Measurements from ENCODE around the gene RENBP.
"Not testable (repeated sequence)": the region's sequence is repeated elsewhere in the genome, so short reads cannot be mapped to it uniquely, and the experiment has no call there.

The RENBP gene

GRCh38 chrX:153944140-153944799 is at the start of gene RENBP:
RENBP (minus strand) TSS chrX:153944643; CDS start chrX:153944610, 33 bp downstream.
- DNase-seq, result peak; percentile 53

DNA sequence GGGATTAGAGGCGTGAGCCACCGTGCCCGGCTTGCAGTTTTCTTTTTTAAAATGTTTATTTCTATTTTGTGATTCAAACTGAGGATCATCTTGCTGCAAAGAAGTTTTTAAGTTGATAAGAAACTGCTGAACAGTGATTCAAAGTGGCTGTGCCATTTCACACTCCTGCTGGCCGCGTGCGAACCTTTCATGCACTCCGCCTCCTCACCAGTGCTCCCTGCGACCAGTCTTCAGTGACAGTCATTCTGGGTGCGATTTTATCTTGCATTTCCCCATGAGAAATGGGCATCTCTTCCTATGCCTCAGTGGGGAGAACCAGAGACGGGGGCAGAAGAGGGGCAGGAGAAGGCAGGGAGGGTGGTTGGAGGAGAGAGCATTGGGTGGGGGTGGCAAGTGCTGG is 49.5 kb upstream of the RENBP start:
- no peak for DNase-seq

- no peak for DNase-seq
Measured at GRCh38 chrX:153993079-153993478, 48.6 kb upstream of the RENBP start.

GRCh38 chrX:153992180-153992579 is 47.7 kb upstream of the RENBP start:
- no peak for DNase-seq

DNA sequence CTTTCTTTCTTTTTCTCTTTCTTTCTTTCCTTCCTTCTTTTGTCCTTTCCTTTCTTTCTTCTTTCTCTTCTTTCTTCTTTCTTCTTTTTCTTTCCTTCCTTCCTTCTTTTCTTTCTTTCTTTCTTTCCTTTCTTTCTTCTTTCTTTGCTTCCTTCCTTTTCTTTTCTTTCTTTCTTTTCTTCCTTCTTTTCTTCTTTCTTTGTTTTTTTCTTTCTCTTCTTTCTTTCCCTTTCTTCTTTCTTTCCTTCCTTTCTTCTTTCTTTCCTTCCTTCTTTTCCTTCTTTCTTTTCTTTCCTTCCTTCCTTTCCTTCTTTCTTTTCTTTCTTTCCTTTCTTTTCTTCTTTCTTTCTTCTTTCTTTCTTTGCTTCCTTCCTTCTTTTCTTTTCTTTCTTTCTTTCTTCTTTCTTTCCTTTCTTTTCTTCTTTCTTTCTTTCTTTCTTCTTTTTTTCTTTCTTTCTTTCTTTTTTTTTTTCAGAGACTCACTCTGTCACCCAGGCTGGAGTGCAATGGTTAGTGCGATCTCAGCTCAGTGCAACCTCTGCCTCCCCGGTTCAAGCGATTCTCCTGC is 46.7 kb upstream of the RENBP start:
- DNase-seq, result no peak

DNA sequence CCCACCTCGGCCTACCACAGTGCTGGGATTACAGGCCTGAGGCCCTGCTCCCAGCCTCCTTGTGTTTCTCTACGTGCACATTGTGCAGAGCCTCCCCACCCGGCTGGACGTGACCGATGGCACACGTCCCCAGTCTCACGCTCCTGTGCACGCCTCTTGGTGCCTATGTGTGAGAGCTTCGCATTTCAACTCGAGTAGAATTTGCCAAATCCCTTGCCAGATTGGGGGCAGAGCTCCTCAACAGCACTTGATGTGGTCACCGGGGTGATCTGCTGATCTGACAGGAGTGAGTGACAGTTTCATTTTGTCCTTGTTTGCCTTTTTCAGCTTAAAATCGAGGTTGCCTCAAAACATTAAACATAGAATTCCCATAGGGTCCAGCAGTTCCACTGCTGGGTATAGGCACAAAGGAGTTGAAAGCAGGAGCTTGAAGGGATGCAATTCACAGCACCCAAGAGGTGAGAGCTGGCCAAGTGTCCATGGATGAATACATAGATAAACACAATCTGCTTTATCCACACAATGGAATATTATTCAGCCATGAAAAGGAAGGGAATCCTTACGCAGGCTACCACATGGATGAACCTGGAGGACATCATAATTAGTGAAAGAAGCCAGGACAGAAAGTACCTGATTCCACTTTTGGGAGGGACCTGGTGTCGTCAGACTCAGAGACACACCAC is 45.7 kb upstream of the RENBP start:
- DNase-seq, result no peak

DNA sequence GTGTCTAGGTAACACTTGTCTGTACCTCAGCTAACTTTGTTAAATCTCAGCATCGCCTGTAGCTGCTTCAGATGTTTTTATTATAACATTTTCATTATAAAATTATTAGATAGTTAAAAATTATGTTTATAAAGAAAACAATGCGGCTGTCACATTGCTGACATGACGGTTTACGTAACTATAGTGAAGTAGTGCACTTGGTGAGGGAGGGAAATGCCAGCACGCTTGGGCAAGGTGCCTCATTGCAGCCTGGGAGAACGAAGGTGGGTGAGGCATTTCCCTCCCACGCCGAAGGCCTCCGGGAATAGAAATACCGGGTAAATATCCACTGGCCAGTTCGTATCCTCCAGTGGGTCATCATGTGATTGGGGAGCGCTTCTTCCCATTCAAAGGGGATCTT is 44.0 kb upstream of the RENBP start:
- no peak for DNase-seq

GRCh38 chrX:153984351-153985178 is 40.1 kb upstream of the RENBP start:
- DNase-seq, result peak; percentile 57

DNA sequence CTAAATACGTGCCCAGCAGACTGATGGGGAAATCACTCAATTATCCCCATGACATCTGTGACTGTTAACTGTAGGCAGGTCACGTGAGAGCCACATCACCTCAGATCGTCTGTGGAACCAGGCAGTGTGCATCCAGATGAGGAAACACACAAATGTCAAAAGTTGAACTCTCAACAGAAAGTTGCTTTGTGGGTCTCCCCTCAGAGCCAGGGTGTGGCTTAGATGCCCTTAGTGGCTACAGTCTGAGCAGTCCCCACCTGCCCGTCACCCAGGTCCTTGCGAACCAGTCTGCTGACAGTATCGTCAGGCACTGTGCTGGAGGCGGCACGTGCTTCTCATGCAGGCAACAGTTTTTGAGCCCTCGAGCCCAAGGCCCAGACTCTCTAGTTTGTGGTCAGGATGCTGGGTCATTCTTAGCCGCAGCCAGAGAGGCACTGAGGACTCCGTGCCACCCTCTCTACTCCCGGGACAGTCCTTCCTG is 38.9 kb upstream of the RENBP start:
- no peak for DNase-seq

GRCh38 chrX:153981771-153982533 is 37.5 kb upstream of the RENBP start:
- DNase-seq, result no peak

DNA sequence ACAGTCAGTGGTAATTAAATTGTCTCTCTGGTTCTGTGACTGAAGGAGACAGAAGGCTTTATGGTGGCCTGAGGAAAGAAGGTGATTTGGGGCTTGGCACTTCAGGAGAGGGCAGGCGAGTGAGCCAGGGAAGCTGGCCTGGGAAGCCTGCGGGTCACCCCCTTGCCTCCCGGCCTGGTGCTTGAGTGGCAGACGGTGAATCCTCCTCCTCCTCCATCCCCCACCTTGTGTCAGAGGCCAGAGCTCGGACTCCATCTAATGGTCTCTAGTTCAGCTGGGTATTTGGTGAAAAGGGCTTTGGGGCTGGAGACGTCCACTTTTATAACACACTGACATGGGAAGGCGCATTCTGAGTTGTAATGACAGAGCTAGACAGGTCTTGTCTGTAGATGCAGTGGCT is 36.8 kb upstream of the RENBP start:
- DNase-seq, result no peak

DNA sequence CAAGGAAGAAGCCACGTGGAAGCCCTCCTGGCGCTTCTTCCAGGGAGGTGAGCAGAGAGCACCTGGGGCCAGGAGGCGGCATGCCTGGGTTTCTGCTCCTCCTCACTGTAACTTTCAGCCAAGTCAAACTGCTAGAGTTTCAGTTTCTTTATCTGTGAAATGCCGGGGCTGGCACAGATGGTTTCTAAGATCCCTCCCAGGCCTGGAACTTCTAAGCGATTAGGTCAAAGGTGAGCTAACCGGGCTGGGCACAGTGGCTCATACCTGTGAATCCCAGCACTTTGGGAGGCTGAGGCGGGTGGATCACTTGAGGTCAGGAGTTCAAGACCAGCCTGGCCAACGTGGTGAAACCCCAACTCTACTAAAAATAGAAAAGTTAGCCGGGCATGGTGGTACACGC is 36.0 kb upstream of the RENBP start:
- not testable (repeated sequence) for DNase-seq

GRCh38 chrX:153974726-153975286 is 30.4 kb upstream of the RENBP start:
- DNase-seq, result no peak

- no peak for DNase-seq
Measured at GRCh38 chrX:153974003-153974725, 29.7 kb upstream of the RENBP start.

GRCh38 chrX:153973127-153974002 is 28.9 kb upstream of the RENBP start:
- DNase-seq, result no peak

DNA sequence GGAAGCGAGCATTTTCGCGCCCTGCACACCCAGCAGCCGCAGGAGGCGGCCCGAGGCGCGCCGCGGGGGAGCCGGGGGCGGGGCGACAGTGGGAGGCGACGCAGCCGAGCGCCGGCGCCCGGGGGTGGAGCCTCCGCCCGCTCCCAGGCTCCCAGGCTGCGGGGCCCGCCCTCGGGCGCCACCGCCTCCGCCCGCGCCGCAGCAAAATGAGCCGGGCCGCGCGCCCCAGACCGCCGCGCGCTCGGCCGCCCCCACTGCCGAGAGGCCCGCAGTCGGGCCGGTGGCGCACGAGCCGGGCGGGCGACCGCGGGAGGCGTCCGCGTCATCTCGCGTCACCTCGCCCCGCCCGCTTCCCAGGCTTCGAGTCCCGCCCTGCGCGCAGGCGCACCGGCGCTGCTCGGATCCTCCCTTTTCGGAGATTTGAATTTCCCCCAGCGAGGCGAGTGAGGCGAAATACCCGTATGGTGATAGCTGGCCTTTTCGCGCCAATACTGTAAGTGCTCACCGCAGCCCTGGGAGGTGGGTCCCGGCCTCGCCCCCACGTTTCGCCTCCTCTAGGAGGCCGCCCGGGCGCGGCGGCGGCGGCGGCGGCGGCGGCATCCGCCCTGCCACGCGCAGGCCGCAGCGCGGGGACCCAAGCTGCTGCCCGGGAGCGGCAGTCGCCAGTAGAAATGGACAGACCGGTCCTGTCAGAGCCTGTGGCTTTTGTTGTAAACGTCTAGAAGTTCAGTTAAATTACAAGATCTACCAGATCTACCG is 28.1 kb upstream of the RENBP start, which contains the start of gene TMEM187:
TSS of gene TMEM187 (plus strand) at position 387 of the 759 bp plus-strand sequence. CDS start 9,309 bp downstream, outside the sequence.
- peak; percentile 87 for DNase-seq

DNA sequence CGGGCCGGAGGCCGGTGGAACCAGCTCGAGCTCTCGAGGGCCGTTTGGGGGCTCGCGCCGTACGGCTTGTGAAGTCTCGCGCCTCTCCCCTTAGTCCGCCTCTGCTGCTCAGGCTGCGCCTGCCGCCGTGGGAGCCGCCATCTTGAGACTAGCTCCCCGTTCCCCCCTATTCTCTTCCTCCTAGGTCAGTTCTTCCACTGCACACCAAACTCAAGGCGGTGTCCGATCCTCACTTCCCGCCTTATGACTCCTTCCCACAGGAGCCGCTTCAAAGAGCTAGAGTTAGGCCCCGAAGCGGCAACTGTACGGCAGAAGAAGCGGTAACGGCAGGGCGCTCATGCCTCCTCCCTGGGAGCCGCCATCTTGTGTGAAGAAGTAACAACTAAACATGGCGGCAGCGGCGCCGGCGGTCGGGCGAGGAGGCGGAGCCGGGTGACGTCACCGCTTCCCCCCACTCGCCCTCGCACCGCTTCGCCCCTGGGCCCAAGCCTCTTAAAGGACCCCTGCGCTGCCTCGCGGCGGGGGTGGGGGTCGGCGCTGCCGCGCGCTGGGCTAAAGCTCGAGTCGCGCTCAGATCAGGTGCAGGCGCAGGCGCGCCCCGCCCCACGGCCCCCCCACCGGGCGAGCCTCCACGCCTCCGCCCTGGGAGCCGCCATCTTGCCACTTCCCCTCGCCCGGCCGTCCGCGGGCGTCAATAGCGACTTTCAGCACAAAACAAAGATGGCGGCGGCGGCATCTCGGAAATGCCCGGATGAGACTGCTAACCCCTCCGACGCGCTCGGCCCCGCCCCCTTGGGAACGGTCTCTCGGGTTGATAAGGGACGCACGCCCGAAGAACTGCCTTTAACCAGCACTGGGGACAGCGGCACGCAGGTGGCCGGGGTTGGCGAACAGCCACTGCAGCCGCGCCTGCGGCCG is 27.3 kb upstream of the RENBP start, which contains the start of gene HCFC1:
TSS of gene HCFC1 (minus strand) at position 369 of the 918 bp plus-strand sequence. CDS start 978 bp downstream, outside the sequence.
- peak; percentile 89 for DNase-seq

DNA sequence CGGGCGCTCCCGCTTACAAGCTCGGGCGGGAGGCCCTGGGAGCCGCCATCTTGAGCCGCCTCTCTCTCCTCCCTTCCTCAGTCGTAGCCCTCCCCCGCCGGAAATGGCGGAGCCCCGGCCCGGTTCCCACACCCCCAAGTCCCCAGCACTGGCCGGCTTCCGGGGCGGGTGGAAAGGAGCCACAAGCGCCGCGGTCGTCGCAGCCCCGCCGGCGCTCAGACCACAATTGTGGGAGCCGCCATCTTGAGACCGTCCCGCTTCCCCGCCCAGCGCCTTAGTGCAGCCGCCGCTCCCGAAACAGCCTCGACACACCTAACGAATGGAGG is 26.6 kb upstream of the RENBP start:
- peak; percentile 85 for DNase-seq
